OCI-LY7 (cell line): ENCODE results near the gene CASK. TPM values are rescaled to one million over a fixed set of nuclear protein-coding genes. Genes with fewer than 3 reads are reported as not detected.

ENCODE experiments used
- BruUV-seq: library from RNA; stranded (reverse); fragments of 400-500 nt; replicated peaks from 2 replicates; lab custom pipeline; 2021; lab: Mats Ljungman, UMichigan
- CTCF ChIA-PET: fragments of 300-600 bp; sonication (Branson Sonifier 250); formaldehyde crosslinking; loops from one replicate; lab custom pipeline; 2022; ENCODE audit warnings: antibody characterized with exemption; ENCODE audit not compliant: unreplicated experiment; lab: Charles Lee
- POLR2A ChIA-PET: fragments of 300-600 bp; sonication (Branson Sonifier 250); formaldehyde crosslinking; loops from one replicate; lab custom pipeline; 2022; ENCODE audit warnings: antibody characterized with exemption; lab: Charles Lee
- DNase-seq: peaks from one replicate; pipeline ENCODE4 v3.0.0-alpha.2; 2015; ENCODE audit warnings: low spot score
- H2AFZ ChIP-seq: fragments of 200-600 bp; sonication (generic), shearing (Covaris generic); 2 replicates; pipeline ENCODE4 v1.6.1; 2014; ENCODE audit warnings: mild to moderate bottlenecking, antibody characterized with exemption, low read length, moderate library complexity
- H3K27ac ChIP-seq: fragments of 200-600 bp; sonication (generic); 2 replicates; pipeline ENCODE4 v1.5.1; 2014; ENCODE audit warnings: mixed run types, low read depth, mild to moderate bottlenecking, moderate library complexity, low read length, inconsistent platforms; ENCODE audit not compliant: poor library complexity, severe bottlenecking
- H3K36me3 ChIP-seq: fragments of 200-600 bp; sonication (generic); 2 replicates; pipeline ENCODE4 v1.6.1; 2014; ENCODE audit warnings: mild to moderate bottlenecking, antibody characterized with exemption, low read length, moderate library complexity, mixed read lengths; ENCODE audit not compliant: insufficient read depth
- H3K4me1 ChIP-seq: fragments of 200-600 bp; sonication (generic); 2 replicates; pipeline ENCODE4 v1.5.1; 2014; ENCODE audit warnings: mild to moderate bottlenecking, low read length; ENCODE audit not compliant: insufficient read depth, poor library complexity, severe bottlenecking
- H3K4me2 ChIP-seq: fragments of 200-600 bp; sonication (generic); 2 replicates; pipeline ENCODE4 v1.6.1; 2014; ENCODE audit warnings: mild to moderate bottlenecking, low read length
- H3K4me3 ChIP-seq: fragments of 200-600 bp; sonication (generic); 2 replicates; pipeline ENCODE4 v1.5.1; 2014; ENCODE audit warnings: mild to moderate bottlenecking, low read depth, low read length; ENCODE audit not compliant: poor library complexity, severe bottlenecking
- H3K79me2 ChIP-seq: fragments of 200-600 bp; sonication (generic); 2 replicates; pipeline ENCODE4 v1.6.1; 2016; ENCODE audit warnings: low read depth, mild to moderate bottlenecking, low read length, moderate library complexity, mixed read lengths; ENCODE audit not compliant: insufficient read depth
- H3K9me2 ChIP-seq: fragments of 200-600 bp; sonication (generic); 2 replicates; pipeline ENCODE4 v1.6.1; 2016; ENCODE audit warnings: mild to moderate bottlenecking, low read length, mixed read lengths; ENCODE audit not compliant: insufficient read depth
- H3K9me3 ChIP-seq: fragments of 200-600 bp; sonication (generic); 2 replicates; pipeline ENCODE4 v1.6.1; 2014; ENCODE audit warnings: mild to moderate bottlenecking, mixed run types, low read length, mixed read lengths
- H4K20me1 ChIP-seq: fragments of 200-600 bp; sonication (generic); 2 replicates; pipeline ENCODE4 v1.6.1; 2014; ENCODE audit warnings: mild to moderate bottlenecking, antibody characterized with exemption, low read length, moderate library complexity, mixed read lengths; ENCODE audit not compliant: insufficient read depth
- CTCF ChIP-seq: fragments of 200-600 bp; sonication (generic); conservative IDR thresholded peaks from 2 replicates; pipeline ENCODE4 v1.5.1; 2014; ENCODE audit warnings: mild to moderate bottlenecking, antibody characterized with exemption, low read length, moderate library complexity, mixed read lengths
- EZH2phosphoT487 ChIP-seq: fragments of 200-600 bp; sonication (generic); IDR thresholded peaks from 2 replicates; pipeline ENCODE4 v1.6.1; 2018; ENCODE audit warnings: low read depth, borderline replicate concordance, mild to moderate bottlenecking, mixed run types, antibody characterized with exemption, low read length, moderate library complexity, mixed read lengths
- intact Hi-C: fragments of 100-400 bp; cut with micrococcal nuclease; formaldehyde crosslinking; loops from one replicate; pipeline ENCODE4 v1.10.0; 2022; ENCODE audit not compliant: unreplicated experiment
- total RNA-seq, 2 experiments: library from RNA; depleted of rRNA in 1 of 2; stranded (reverse); fragments of >200 nt in 1 of 2; shearing (Covaris generic) in 1 of 2; gene quantifications; 2 replicates each; pipeline ENCODE4 v1.2.3, GENCODE V29; 2014 to 2022

The CASK gene
- total RNA-seq, 2 experiments from 2014 or later = 18.6 to 29.4 TPM

- Histone ChIP-seq H3K9me2 (no peaks in the 10 kb centered on the region), H3K27ac (no peak overlapping the region), H3K79me2 (no peaks in the 10 kb centered on the region; the same call in 1 of the 2 replicates), H3K4me2 (no peak overlapping the region), H3K4me1 (peaks cover 11% of the 10 kb centered on the region), H3K9me3 (no peaks in the 10 kb centered on the region), H4K20me1 (no peaks in the 10 kb centered on the region), H2AFZ (no peak overlapping the region), H3K36me3 (no peaks in the 10 kb centered on the region), H3K4me3 (no peak overlapping the region)
- BruUV-seq = no TSS peak
- TF ChIP-seq CTCF (no peak), EZH2phosphoT487 (no peak)
- no peak for DNase-seq
- POLR2A ChIA-PET = no interaction called here
- intact Hi-C loops = no loop called here
- CTCF ChIA-PET = no interaction called here
Observed at GRCh38 chrX:41870719-41871151, 52.6 kb downstream of the CASK start.

- CTCF ChIA-PET = no interaction called here
- no peaks in the 10 kb centered on the region for H4K20me1 ChIP-seq
- intact Hi-C loops = no loop called here
Observed at GRCh38 chrX:41868392-41868977, 54.9 kb downstream of the CASK start.

More at GRCh38 chrX:41868392-41868977, 54.9 kb downstream of the CASK start:
- TF ChIP-seq CTCF (no peak), EZH2phosphoT487 (no peak)
- no peaks in the 10 kb centered on the region for H3K9me2 ChIP-seq
- H3K9me3 ChIP-seq = no peaks in the 10 kb centered on the region
- H2AFZ ChIP-seq = no peak overlapping the region
- H3K4me2 ChIP-seq = no peak overlapping the region
- no peak for DNase-seq
- no peaks in the 10 kb centered on the region for H3K36me3 ChIP-seq
- BruUV-seq = no TSS peak
- no peak overlapping the region for H3K4me3 ChIP-seq
- H3K79me2 ChIP-seq = no peaks in the 10 kb centered on the region; the same call in 1 of the 2 replicates
- POLR2A ChIA-PET = interaction anchor here (1.2 kb wide), 1 partner anchor 11 kb away, joined by 4 read pairs; no protein-coding TSS in a partner anchor
- H3K27ac ChIP-seq = no peak overlapping the region
- H3K4me1 ChIP-seq = peaks cover 11% of the 10 kb centered on the region
